NCI-H2107 (cell line): Measurements from ENCODE around the gene GLYATL1B.
"Not testable (repeated sequence)": the region's sequence is repeated elsewhere in the genome, so short reads cannot be mapped to it uniquely, and the experiment has no call there.

Experiments
- DNase-seq: peaks from one replicate; lab custom pipeline; 2025; lab: John Stamatoyannopoulos, UW

GLYATL1B gene, protein sequence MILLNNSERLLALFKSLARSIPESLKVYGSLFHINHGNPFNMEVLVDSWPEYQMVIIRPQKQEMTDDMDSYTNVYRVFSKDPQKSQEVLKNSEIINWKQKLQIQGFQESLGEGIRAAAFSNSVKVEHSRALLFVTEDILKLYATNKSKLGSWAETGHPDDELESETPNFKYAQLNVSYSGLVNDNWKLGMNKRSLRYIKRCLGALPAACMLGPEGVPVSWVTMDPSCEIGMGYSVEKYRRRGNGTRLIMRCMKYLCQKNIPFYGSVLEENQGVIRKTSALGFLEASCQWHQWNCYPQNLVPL

DNA sequence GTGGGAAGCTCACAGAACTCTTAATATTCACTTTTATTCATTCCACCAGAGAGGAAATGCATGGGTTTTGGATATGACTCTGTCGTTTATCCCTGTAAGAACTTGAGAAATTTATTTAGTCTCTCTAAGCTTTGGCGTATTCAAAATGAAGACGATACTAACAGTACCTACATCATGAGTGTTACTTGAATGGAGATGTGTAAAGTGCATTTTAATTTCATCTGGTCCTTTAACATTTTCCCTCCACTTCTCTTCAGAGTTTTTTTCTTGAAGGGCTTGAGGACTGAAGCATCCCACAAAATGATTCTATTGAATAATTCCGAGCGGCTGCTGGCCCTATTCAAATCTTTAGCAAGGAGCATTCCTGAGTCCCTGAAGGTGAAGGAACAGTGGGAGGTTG lies at the start of gene GLYATL1B:
TSS of gene GLYATL1B (plus strand) at position 301 of the 400 bp plus-strand sequence. CDS start at position 301, 0 bp downstream.
- DNase-seq = not testable (repeated sequence)

GRCh38 chr11:59036542-59036941 lies 49.6 kb upstream of the GLYATL1B start:
- DNase-seq = not testable (repeated sequence)

DNA sequence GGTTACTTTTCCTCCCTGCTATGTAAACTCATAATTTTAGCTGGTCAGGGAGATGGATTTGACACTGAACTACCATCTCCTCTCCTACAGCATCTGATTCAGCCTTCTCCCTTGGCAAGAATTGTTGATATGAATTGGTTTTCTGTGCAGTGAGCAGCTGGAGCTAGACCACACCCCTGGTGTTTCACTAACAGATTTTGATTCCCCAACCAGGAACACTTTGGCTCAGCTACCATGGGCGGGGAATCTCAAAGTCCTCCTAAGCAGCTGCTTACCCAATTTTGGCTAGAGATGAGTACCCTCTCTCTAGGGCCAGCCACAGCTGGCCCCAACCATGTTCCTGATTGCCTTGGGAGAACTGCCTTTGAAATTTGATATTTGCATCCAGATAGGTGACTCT lies 48.7 kb upstream of the GLYATL1B start:
- not testable (repeated sequence) for DNase-seq

GRCh38 chr11:59040607-59041006 lies 45.5 kb upstream of the GLYATL1B start:
- no peak for DNase-seq

GRCh38 chr11:59051383-59051782 lies 34.7 kb upstream of the GLYATL1B start:
- DNase-seq = not testable (repeated sequence)

DNA sequence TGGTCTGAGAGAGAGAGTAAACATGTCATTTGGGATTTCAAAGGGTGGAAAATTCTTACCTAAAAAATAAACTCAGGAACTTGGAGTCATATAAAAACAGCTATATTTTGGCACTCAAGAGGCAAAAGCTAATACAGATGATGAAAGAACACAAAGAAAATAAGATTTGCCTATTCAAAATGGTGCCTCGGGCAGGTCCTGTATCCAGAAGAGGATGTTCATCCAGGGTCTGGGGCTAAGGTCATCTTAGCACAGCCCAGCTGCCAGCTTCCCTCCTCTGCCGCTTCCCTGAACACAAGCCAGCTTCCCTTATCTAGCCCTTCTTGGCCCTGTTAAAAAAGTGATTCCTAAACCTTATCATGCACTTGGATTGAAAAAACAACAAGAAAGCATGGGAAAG lies 33.8 kb upstream of the GLYATL1B start:
- DNase-seq = not testable (repeated sequence)

- no peak for DNase-seq
These were observed 32.7 kb upstream of the GLYATL1B start for GRCh38 chr11:59053387-59053786.

DNA sequence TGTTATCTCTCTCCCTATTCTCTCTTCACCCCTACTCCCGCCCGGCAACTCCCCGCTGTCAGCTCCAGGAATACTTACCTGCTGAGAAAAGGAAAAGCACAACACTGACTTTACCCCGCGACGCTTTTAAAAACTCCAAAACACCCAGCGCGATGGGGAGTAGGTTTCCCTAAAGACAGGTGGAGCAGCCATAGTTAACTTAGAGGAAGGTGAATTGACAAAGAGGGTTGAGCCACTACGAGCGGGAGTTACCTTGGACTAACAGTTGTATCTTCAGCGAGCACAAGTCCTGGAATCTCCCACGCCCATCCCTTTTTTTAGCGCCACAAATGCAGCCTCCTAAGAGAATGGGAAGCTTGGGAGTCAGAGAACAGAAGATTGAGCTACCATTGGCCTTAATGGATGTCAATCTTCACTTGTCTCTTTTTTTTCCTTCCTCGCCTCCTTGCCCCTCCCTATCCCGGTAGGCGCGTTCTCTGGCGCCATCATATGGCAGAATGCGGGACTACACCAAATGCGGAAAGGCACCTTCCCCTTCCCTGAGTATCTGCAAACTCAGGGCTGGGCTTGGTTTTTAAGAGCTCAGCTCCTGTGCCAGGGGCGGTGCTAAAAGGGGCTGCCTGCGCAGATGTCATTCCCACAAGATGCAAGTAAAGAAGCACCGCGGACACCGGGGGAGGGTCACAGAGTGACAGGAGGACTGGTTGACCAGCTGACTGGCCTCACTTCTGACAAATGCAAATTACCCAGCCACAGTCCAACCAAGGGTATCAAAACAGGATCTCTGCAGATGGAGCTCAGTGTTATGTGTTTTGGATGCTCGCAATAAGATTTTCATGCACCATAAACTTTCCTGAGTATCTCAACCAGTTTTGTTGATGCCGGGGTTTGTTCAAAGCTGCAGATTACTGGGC lies 27.7 kb upstream of the GLYATL1B start:
- DNase-seq = peak; percentile 47

- not testable (repeated sequence) for DNase-seq
These were observed 26.0 kb upstream of the GLYATL1B start for GRCh38 chr11:59060096-59060495.

DNA sequence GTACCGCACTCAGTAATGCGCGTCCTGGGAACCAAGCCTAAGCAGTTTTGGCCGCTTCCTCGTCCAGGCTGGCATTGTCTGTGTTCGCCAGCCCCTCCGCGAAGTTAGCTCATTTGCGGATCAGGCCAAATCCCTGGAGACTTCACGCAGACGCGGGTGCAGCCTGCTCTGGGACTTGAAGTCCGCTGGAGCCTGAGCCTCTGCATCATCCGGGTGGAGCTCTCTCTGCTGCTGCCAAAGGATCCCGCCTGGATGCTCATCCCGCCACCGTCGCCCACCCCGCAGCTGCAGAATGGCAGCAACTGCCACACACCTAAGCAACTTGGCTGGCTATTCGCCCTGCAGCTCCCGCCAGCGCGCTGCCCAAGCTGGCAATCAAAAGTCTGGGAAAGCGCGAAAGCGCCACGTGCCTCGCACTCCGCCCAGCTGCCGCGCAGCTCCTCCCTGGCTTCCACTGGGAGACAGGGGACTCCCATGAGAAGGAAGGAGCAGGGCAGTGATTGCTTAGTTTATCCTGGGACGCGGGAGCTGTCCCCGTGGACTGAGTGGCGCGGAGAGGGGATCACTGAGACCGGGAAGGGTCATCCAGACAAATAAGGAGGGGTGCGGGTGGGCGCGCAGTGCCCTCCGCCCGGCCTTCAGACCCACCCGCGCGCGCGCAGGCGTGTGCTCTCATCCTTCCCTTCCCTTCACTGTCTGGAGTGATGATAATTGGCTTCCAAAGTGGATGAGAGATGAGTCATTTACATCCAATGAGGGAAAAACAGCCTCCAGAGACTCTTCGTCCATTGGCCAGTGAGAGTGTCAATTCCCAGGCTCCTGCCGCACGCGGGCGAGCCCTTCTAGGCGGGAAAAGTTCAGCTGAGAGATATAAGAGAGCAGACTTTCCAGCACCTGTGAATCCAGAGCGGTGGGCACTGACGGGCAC lies 23.2 kb upstream of the GLYATL1B start:
- DNase-seq = no peak

DNA sequence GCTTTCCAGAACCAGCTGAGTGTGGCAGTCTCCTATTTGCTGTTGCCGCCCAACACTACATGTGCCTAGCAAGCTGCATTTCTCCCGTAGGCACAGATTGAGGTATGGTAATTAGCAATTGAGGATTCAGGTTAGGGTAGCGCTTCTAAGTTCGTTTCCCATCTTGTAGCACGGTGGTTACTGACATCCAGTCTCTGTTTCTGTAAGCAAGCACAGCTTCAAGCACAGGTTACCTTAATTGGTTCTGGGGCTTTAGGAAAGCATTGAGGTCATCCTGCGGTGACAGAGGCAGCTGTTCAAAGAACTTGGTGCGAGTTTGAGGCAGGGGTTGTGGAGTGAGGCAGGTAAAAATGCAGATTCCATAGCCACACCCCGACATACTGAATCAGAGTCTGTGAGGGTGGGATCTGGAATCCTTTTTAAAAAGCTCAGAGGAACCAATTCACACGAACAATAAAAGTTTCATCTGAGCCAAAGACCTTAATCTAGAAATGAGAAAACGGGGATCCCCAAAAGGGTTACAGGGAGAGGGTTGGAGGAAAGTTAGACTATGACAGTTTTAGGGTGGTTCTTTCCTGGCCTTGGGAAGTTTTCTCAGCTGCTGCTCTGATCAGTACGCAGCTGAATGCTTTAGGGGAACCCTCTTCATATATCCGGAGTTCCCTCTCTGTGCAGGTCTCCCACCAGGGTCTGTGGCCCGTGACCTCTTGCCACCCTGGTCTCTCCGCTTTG lies 21.9 kb upstream of the GLYATL1B start:
- DNase-seq = not testable (repeated sequence)

DNA sequence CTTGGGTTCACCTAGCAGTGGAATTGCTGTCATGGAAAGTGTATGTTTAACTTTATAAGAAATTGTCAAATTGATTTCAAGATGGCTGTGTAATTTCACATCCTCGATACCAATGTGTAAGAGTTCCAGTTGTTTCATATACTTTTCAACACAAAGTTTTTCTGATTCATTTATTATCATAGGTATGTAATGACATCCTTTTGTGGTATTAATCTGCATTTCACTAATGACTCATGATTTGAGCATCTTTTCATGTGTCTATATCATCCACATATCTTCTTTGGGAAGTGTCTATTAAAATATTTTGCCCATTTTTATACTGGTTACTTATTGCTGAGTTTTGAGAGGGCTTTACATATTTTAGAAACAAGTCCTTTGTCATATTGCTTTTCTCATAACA lies 17.0 kb upstream of the GLYATL1B start:
- DNase-seq = no peak

GRCh38 chr11:59076876-59077571 lies 9.1 kb upstream of the GLYATL1B start:
- DNase-seq = no peak

DNA sequence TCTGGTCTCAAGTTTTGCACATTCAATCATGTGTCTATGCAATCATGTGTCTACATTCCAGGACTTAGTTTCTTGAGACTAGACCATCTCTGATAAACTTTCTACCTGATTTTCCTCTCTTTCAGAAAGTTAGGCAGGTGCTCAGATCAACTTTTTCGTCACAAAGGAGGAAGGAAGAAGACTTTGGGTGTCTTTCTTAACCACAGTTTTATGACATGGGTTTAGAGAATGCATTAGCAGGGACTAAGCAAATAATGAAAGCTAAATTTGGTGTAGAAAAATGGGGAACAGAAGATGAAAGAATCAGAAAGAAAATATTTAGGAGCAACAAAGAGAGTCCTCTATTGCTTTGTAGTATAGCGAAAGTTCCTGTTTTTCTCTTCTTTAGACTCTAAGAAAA lies 7.7 kb upstream of the GLYATL1B start:
- DNase-seq = no peak

DNA sequence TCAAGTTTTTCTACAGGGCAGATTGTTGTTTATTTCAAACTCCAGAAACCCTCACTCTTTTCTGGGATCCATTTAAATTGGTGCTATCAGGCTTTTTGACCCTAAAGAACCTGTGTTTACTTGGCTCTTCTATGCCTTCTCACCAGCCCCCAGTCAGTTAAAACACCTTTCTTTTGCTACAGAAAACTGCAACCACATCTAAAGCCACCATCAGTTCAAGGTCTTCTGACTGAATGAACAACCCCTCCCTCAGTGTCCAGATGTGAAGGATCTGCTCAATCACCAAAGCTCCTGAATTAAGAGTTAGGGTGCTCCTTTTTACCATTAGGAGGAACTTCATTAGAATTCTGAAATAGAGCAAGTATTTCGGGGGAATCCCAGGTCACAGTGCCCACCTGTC lies 7.0 kb upstream of the GLYATL1B start:
- no peak for DNase-seq

DNA sequence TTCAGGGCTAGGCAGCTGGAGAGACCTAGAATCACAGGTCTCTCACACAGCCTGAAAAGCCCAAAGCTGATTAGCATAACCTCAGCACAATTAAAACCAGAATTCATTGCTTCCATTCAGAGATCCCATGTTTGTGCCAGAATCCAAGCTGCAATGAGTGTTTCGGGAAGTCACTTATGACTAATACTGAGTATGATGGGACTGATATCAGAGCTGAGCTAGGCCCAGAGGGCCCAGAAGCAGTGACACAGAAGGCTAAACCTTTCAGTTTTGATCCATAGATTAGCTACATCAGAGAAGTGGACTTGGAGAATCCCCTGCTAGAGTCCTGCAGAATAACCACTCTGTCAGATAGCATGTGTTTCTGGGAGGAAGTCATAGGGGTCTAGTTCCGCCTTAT lies 5.7 kb upstream of the GLYATL1B start:
- DNase-seq = not testable (repeated sequence)

DNA sequence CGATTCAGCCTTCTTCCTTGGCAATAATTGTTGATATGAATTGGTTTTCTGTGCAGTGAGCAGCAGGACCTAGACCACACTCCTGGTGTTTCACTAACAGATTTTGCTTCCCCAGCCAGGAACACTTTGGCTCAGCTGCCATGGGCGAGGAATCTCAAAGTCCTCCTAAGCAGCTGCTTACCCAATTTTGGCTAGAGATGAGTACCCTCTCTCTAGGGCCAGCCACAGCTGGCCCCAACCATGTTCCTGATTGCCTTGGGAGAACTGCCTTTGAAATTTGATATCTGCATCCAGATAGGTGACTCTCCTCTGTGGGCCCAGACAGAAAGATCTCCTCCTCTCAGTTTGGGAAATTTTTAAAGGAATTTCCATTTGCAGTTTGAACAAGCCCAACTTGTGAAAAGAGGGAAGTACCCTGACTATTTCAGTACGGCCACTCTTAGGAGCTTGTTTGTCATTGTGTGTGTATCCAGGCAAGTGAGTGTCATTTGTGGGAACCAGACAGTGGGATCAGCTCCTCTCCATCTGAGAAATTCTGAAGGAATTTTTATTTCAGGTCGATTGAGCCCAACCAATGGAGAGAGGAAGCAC lies 4.6 kb upstream of the GLYATL1B start:
- not testable (repeated sequence) for DNase-seq

DNA sequence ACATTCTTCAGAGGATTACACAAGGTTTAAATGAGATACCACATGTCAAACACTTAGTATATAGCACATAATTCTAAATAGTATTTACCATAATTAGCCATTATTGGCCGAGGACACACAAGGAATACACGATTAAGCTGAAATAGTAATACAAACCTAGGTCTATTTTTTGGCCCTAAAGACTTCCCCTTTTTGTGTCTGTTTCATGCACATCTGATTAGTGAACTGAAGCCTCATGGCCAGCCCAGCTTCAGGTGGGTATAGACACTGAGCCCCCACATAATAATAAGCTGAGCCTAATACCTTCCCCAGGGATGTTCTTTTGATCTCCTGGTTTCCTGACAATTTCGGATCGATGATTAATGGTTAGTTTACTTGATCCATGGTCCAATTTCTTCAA lies 2.1 kb downstream of the GLYATL1B start:
- DNase-seq = no peak

GRCh38 chr11:59093576-59093975 lies 7.5 kb downstream of the GLYATL1B start:
- not testable (repeated sequence) for DNase-seq

GRCh38 chr11:59095225-59095624 lies 9.1 kb downstream of the GLYATL1B start:
- DNase-seq = not testable (repeated sequence)
